HUDEP-2 (cell line): Measurements from ENCODE around the gene C2orf49.

Source experiments
- DNase-seq, 76 experiments: peaks; one replicate each; lab custom pipeline; 2025; ENCODE audit not compliant: unreplicated experiment in 76 of 76; lab: John Stamatoyannopoulos, UW

C2orf49 gene

DNA sequence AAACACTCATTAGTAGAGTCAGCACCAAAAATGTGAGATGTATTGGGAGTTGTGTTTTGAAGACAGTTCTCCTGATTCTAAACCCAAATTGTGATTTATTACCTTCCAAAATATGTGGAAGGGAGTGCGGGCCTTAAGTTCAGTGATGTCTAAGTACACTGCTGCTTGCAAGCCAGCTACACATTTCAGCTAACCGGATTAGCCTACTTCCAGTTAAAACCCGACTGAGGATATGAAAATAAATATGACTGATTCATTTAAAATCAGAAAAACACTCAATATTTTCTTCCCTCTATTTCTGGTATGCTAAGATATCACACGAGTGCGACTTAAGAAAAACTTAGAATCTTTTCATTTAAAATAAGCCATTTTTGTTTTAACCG, 60.6 kb downstream of the C2orf49 start:
- DNase-seq = peak in 7 of 76 experiments; percentile 5 to 37 (median 14)

DNA sequence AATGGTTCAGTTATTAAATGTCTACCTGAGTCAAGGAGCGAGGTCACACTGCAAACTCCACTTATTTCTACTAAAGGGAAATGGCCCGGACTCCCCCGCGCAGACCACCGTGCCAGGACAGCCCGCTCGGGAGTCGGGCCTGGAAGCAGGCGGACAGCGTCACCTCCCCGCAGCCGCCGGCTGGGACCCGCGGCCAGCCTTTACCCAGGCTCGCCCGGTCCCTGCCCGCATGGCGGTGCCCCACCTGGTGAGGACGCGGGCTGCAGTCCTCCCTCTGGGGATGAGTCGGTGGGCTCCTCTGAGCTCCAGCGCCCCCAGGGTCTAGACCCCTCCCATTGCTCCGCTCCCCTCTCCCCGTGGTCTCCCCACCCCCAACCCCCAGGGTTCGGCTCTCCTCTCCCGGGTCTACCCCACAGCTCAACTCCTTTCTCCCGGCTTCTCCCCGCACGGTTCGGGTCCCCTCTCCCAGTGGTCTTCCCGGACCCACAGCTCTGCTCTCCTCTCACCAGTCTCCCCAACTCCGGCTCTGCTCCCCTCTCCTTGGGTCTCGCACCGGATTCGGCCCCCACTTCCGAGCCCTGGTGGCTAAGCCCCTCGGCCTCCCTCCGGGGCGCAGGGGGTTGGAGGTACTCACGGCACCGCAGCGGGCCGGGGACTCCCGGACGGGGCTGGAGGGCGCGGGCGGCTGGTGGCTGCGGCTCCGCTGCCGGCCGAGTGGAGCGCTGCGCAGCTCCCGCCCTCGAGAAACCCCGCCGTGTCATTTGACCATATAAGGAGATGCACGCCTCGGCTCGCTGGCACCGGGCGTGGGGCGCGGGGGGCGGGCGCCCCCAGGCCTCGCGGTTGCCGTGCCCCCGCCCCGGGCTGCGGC, 61.2 kb downstream of the C2orf49 start, which contains the start of gene FHL2:
Gene FHL2 (minus strand): TSS at position 716 of the 871 bp plus-strand sequence. CDS start 12,535 bp downstream, outside the sequence.
- peak in 70 of 76 experiments; percentile 3 to 83 (median 54) for DNase-seq
